Small intestine (tissue), 7 donors: ENCODE data around the gene CBR3. TPM values are rescaled to one million over a fixed set of nuclear protein-coding genes. Genes with fewer than 3 reads are reported as not detected.
A peak's percentile ranks its signal among the peaks of the same experiment; 100 is the strongest.
"Not testable (repeated sequence)": the region's sequence is repeated elsewhere in the genome, so short reads cannot be mapped to it uniquely, and the experiment has no call there.

Experiments used
- DNase-seq, 2 donors: peaks; one replicate each; pipeline versions ENCODE4 v3.0.0 to v3.0.0-alpha.2; 2013
- FAIRE-seq: peaks from 2 replicates; lab custom pipeline; 2012; peaks lifted over from hg19 to GRCh38; lab: Jason Lieb, UNC
- H3K27ac ChIP-seq, 3 donors: one replicate each; pipeline ENCODE4 v1.5.1; 2013; ENCODE audit warnings: low read length in 2 of 3, mild to moderate bottlenecking in 2 of 3, control low read depth in 1 of 3, inconsistent platforms in 1 of 3, low read depth in 1 of 3, moderate library complexity in 1 of 3
- H3K27me3 ChIP-seq, 3 donors: one replicate each; pipeline ENCODE4 v1.6.1; 2013; ENCODE audit warnings: low read length in 3 of 3, inconsistent platforms in 1 of 3; ENCODE audit not compliant: control insufficient read depth in 3 of 3, insufficient read depth in 3 of 3
- H3K36me3 ChIP-seq, 3 donors: one replicate each; pipeline ENCODE4 v1.6.1; 2013; ENCODE audit warnings: low read length in 3 of 3, inconsistent platforms in 1 of 3, low read depth in 1 of 3, mild to moderate bottlenecking in 1 of 3, moderate library complexity in 1 of 3; ENCODE audit not compliant: control insufficient read depth in 3 of 3, insufficient read depth in 2 of 3
- H3K4me1 ChIP-seq, 3 donors: one replicate each; pipeline ENCODE4 v1.6.1; 2013; ENCODE audit warnings: low read length in 2 of 3, inconsistent platforms in 1 of 3, low read depth in 1 of 3, mild to moderate bottlenecking in 1 of 3, moderate library complexity in 1 of 3; ENCODE audit not compliant: control insufficient read depth in 3 of 3, insufficient read depth in 2 of 3
- H3K4me3 ChIP-seq, 3 donors: one replicate each; pipeline ENCODE4 v1.5.1; 2013; ENCODE audit warnings: low read length in 3 of 3, control low read depth in 1 of 3, inconsistent platforms in 1 of 3, low read depth in 1 of 3, mild to moderate bottlenecking in 1 of 3, moderate library complexity in 1 of 3
- H3K9me3 ChIP-seq, 2 donors: one replicate each; pipeline ENCODE4 v1.6.1; 2013; ENCODE audit warnings: low read depth in 1 of 2, low read length in 1 of 2; ENCODE audit not compliant: control insufficient read depth in 2 of 2, insufficient read depth in 1 of 2
- WGBS, 3 donors: extraction: QIAGEN DNeasy Blood & Tissue Kit; methylation state at CpG; one replicate each; pipeline ENCODE4 v1.1.7; 2013; 5-methylcytosine and 5-hydroxymethylcytosine counted together
- polyA plus RNA-seq, 4 donors: library from polyadenylated mRNA; stranded (reverse) in 3 of 4; unstranded in 1 of 4; fragments of 200-250 nt in 3 of 4; fragments of 120-200 nt in 1 of 4; gene quantifications; one replicate each; pipeline versions ENCODE4 v1.2.1 to v1.2.3, GENCODE V29; 2013
- donor health status: healthy with polysubstance abuse.
- donor health status: control.
- donor health status: control.
- donor health status: Bipolar disorder and iron deficiency.
- donor health status: healthy.

Gene CBR3
- polyA plus RNA-seq, 4 donors, result 0.54 to 9.0 (median 0.87) TPM

DNA sequence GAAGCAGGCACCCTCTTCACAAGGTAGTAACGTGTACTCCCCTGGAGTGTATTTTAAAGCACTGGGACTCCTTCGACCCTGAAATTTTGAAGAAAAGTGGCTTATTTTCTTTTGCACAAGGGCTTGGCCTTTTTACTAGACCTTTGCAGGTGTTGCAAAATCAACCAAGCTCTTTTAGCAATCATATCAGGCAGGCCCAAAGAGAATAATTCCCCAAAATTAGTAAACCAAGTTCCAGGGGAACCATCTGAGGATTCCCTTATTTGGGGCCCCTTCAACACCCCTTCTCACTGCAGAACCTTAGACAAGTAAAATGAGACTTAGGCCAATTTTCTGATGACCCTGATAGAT, 36.7 kb upstream of the CBR3 start:
- Histone ChIP-seq H3K4me3 (no peak overlapping the region), H3K27ac (no peak overlapping the region), H3K9me3 (peaks cover 2 to 6% of the 10 kb centered on the region in 2 donors), H3K27me3 (no peaks in the 10 kb centered on the region), H3K36me3 (no peaks in the 10 kb centered on the region), H3K4me1 (peaks cover 0 to 3% (median 0%) of the 10 kb centered on the region in 3 donors)
- WGBS, 3 donors, result 57 to 74% (median 72%) methylated on average over 2 of the region's 2 CpGs
- DNase-seq, result no peak
- no peak for FAIRE-seq

GRCh38 chr21:36099000-36099399, 35.9 kb upstream of the CBR3 start:
- Histone ChIP-seq H3K36me3 (no peaks in the 10 kb centered on the region), H3K4me1 (peaks cover 0 to 3% (median 0%) of the 10 kb centered on the region in 3 donors), H3K4me3 (no peak overlapping the region), H3K27ac (no peak overlapping the region), H3K27me3 (no peaks in the 10 kb centered on the region), H3K9me3 (peaks cover 0 to under 1% of the 10 kb centered on the region in 2 donors)
- no peak for FAIRE-seq
- WGBS, 3 donors, result 82 to 98% (median 94%) methylated on average over 3 of the region's 3 CpGs
- DNase-seq, result no peak

DNA sequence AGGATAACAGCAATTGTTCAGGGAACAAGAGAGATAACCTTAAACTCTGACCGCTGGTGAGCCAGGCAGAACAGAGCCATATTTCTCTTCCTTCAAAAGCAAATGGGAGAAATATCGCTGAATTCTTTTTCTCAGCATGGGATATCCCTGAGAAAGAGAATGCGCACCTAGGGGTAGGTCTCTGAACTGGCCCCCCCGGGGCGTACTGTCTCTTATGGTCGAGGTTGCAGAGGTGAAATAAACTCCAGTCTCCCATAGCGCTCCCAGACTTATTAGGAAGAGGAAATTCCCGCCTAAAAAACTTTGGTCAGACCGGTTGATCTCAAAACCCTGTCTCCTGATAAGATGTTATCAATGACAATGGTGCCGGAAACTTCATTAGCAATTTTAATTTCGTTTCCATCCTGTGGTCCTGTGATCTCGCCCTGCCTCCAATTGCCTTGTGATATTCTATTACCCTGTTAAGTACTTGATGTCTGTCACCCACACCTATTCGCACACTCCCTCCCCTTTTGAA, 35.1 kb upstream of the CBR3 start:
- not testable (repeated sequence) for H3K4me3 ChIP-seq, H3K27me3 ChIP-seq, FAIRE-seq, H3K36me3 ChIP-seq, H3K4me1 ChIP-seq, H3K27ac ChIP-seq, DNase-seq, H3K9me3 ChIP-seq
- WGBS, 3 donors, result 62 to 68% (median 64%) methylated on average over 12 to 13 of the region's 13 CpGs

- Histone ChIP-seq H3K27ac (no peak overlapping the region), H3K36me3 (no peaks in the 10 kb centered on the region), H3K4me1 (peaks cover 0 to 3% (median 0%) of the 10 kb centered on the region in 3 donors), H3K4me3 (no peak overlapping the region), H3K27me3 (peaks cover 0 to 12% (median 0%) of the 10 kb centered on the region in 3 donors), H3K9me3 (no peaks in the 10 kb centered on the region)
- DNase-seq (peak in 1 of 2 donors; percentile 27), FAIRE-seq (no peak)
- WGBS, 3 donors, result 19 to 58% (median 34%) methylated on average over 6 of the region's 6 CpGs
Observed at GRCh38 chr21:36100971-36101641, 33.8 kb upstream of the CBR3 start.

GRCh38 chr21:36103434-36103833, 31.4 kb upstream of the CBR3 start:
- Histone ChIP-seq H3K9me3 (no peaks in the 10 kb centered on the region), H3K27me3 (peaks cover 0 to 12% (median 0%) of the 10 kb centered on the region in 3 donors), H3K4me3 (no peak overlapping the region), H3K4me1 (no peaks in the 10 kb centered on the region), H3K36me3 (no peaks in the 10 kb centered on the region), H3K27ac (no peak overlapping the region)
- no peak for DNase-seq
- no peak for FAIRE-seq

DNA sequence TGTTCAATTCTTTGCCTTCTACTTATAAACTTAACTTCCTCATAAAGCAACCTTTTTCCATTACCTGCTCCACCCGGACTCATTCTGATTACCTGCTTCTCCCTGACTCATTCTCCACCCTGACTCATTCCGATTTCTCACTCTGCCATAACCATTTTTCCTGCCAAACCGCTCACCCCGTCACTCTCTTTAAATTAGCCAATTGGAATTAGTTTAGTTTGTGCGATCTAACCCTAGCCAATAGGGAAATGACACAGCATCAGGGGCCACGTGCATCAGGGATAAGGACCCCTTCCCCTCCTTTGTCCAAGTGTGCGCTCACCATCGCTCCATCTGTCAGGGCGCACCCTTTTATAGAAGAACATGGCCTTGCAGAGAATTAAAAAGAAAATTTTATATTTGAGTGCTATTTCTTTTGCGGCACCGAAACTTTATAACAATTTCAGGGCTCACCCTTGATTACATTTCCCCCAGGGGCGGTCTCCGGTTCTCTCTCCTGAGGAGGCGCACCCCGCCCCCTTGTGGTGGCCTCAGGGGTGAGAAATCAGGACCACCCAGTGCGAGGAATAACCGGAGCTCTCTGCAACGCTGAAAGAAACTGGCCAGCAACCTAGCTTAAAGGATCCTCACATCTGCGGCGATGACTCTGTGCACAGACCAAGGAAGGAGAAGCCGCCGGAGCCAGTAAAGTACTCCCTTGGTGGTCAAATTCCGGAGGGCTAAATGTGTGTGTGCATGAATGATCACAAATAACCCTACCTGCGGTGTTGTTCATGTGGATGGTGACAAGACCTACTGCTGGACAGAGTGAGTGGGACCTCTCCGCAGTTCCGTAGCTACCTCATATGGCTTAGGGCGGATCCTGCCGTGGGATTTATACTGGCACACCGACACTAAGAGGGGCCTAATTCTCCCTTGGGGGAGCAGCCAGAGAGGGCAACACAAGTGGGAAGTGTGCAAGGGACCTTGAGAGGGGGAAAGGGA, 30.3 kb upstream of the CBR3 start:
- H3K4me3 ChIP-seq, result no peak overlapping the region

GRCh38 chr21:36105327-36105842, 29.5 kb upstream of the CBR3 start:
- Histone ChIP-seq H3K4me3 (no peak overlapping the region), H3K9me3 (no peaks in the 10 kb centered on the region), H3K4me1 (no peaks in the 10 kb centered on the region), H3K27ac (no peak overlapping the region), H3K27me3 (peaks cover 0 to 12% (median 0%) of the 10 kb centered on the region in 3 donors), H3K36me3 (no peaks in the 10 kb centered on the region)
- DNase-seq, result no peak
- no peak for FAIRE-seq
- WGBS, 3 donors, result 77 to 90% (median 88%) methylated on average over 4 of the region's 4 CpGs

More for the DNA sequence above, 30.3 kb upstream of the CBR3 start:
- Histone ChIP-seq H3K27ac (no peak overlapping the region), H3K36me3 (no peaks in the 10 kb centered on the region), H3K4me1 (no peaks in the 10 kb centered on the region), H3K27me3 (peaks cover 0 to 12% (median 0%) of the 10 kb centered on the region in 3 donors), H3K9me3 (no peaks in the 10 kb centered on the region)
- 30 to 48% (median 46%) methylated on average over 29 of the region's 29 CpGs for WGBS, 3 donors
- DNase-seq, result peak; percentile 56 to 60
- no peak for FAIRE-seq

DNA sequence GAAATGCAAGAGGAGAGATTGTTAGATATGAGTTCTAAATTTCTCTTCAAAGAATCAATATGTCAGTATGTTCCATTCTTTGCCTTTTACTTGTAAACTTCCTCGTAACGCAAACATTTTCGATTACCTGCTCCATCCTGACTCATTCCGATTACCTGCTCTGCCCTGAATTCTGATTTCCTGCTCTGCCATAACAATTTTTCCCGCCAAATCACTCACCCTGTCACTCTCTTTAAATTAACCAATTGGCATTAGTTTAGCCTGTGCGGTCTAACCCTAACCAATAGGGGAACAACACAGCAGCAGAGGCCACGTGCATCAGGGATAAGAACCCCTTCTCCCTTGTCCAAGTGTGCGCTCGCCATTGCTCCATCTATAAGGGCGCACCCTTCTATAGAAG, 25.0 kb upstream of the CBR3 start:
- FAIRE-seq, result no peak
- H3K27me3 ChIP-seq, result peaks cover 0 to 5% (median 0%) of the 10 kb centered on the region in 3 donors

More for the DNA sequence above, 25.0 kb upstream of the CBR3 start:
- no peak for DNase-seq
- Histone ChIP-seq H3K36me3 (no peaks in the 10 kb centered on the region), H3K4me3 (no peak overlapping the region), H3K27ac (no peak overlapping the region), H3K9me3 (no peaks in the 10 kb centered on the region), H3K4me1 (peaks cover 0 to 15% (median 0%) of the 10 kb centered on the region in 3 donors)
- 94 to 95% (median 95%) methylated on average over 10 of the region's 10 CpGs for WGBS, 3 donors
